Measurements from ENCODE around the gene CRLF2. TPM values are rescaled to one million over a fixed set of nuclear protein-coding genes. Genes with fewer than 3 reads are reported as not detected.
"Not testable (repeated sequence)": the region's sequence is repeated elsewhere in the genome, so short reads cannot be mapped to it uniquely, and the experiment has no call there.

The CRLF2 gene
- total and polyA plus RNA-seq, 10 donors: 0.26 to 1.8 (median 0.47) TPM; not detected in 4

DNA sequence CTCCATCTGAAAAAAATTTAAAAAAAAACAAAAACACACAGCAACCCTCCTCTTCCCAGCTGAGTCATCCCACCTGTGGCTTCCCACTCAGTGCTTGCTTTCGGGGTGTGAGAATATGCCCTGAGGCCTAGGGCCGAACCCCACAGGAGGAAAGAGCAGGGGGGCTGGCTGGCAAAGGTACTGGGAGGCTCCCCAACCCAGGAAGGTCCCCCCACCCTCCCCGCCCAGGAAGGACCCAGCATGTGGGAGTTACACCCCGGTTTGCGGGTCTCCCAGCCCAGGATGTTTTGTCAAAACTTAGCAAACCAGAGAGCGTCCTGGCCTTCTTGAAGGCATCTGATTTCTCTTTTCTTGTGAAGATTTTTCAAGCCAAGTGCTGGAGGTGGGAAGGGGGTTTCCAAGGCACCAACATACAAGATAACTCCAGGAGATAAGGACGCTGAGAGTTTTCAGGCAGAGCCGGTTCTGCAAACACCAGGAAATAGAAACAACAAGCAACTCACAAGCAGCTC is 30.5 kb upstream of the CRLF2 start:
- Histone ChIP-seq H3K4me1 (peaks cover 0 to 38% (median 3%) of the 10 kb centered on the region in 6 donors), H3K4me3 (no peak overlapping the region), H3K36me3 (no peaks in the 10 kb centered on the region), H3K27ac (no peak overlapping the region), H3K9me3 (no peaks in the 10 kb centered on the region), H3K27me3 (replicated peaks in 1 of 7) (peaks cover 0 to 3% (median 0%) of the 10 kb centered on the region in 7 donors)
- intact Hi-C loops (cut with DNase I; ENCODE audit: low total_unique reads): no loop called here
- peak; percentile 48 for DNase-seq
- 12 to 24% (median 13%) methylated on average over 7 to 8 of the region's 8 CpGs for WGBS, 5 donors
- no peak for TF ChIP-seq POLR2AphosphoS5 (IDR thresholded peaks at IDR 0.05)
- no peak for TF ChIP-seq POLR2A (IDR thresholded peaks at IDR 0.05)
- TF ChIP-seq, protein P1, sequence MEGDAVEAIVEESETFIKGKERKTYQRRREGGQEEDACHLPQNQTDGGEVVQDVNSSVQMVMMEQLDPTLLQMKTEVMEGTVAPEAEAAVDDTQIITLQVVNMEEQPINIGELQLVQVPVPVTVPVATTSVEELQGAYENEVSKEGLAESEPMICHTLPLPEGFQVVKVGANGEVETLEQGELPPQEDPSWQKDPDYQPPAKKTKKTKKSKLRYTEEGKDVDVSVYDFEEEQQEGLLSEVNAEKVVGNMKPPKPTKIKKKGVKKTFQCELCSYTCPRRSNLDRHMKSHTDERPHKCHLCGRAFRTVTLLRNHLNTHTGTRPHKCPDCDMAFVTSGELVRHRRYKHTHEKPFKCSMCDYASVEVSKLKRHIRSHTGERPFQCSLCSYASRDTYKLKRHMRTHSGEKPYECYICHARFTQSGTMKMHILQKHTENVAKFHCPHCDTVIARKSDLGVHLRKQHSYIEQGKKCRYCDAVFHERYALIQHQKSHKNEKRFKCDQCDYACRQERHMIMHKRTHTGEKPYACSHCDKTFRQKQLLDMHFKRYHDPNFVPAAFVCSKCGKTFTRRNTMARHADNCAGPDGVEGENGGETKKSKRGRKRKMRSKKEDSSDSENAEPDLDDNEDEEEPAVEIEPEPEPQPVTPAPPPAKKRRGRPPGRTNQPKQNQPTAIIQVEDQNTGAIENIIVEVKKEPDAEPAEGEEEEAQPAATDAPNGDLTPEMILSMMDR (IDR thresholded peaks at IDR 0.05 in 8 of 11, conservative IDR thresholded peaks at IDR 0.05 in 3 of 11): no peak

DNA sequence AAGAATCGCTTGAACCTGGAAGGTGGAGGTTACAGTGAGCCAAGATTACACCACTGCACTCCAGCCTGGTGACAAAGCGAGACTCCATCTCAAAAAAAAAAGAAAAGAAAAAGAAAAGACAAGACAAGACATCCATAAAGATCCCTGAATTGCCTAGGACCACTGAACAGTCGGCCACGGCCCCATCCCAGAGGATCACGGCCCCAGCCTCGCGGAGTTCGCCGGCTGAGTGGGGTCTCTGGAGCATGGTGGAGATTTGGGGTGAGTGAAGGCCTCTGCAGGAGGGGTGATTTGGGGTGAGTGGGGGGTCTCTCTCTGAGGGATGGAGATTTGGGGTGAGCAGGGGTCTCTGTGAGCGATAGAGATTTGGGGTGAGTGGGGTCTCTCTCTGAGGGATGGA is 28.1 kb upstream of the CRLF2 start:
- WGBS, 5 donors: 82 to 95% (median 86%) methylated on average over 9 of the region's 10 CpGs
- intact Hi-C loops (cut with DNase I; ENCODE audit: low total_unique reads): not testable (repeated sequence)
- peak; percentile 51 for DNase-seq

GRCh38 chrX:1239681-1240142 is 27.3 kb upstream of the CRLF2 start:
- intact Hi-C loops (cut with DNase I; ENCODE audit: low total_unique reads): no loop called here
- Histone ChIP-seq H3K9me3 (peaks cover 0 to 3% (median 0%) of the 10 kb centered on the region in 8 donors), H3K36me3 (no peaks in the 10 kb centered on the region), H3K27ac (peak overlapping the region in 3 of 8 donors; percentile 40 to 60 (median 45)), H3K4me1 (peaks cover 0 to 25% (median 3%) of the 10 kb centered on the region in 6 donors), H3K27me3 (replicated peaks in 1 of 7) (peaks cover 0 to 3% (median 0%) of the 10 kb centered on the region in 7 donors), H3K4me3 (peak overlapping the region in 1 of 8 donors; percentile 42)
- peak; percentile 93 for DNase-seq
- TF ChIP-seq POLR2A (IDR thresholded peaks at IDR 0.05) (no peak), POLR2AphosphoS5 (IDR thresholded peaks at IDR 0.05) (peak; percentile 58 to 70 (median 61))
- WGBS, 5 donors: 34 to 63% (median 39%) methylated on average over 23 of the region's 23 CpGs

More for the DNA sequence above, 28.1 kb upstream of the CRLF2 start:
- H3K27me3 ChIP-seq (replicated peaks in 1 of 7); H3K4me3 ChIP-seq; H3K9me3 ChIP-seq; H3K27ac ChIP-seq; H3K36me3 ChIP-seq: not testable (repeated sequence)
- H3K4me1 ChIP-seq: peaks cover 0 to 27% (median 3%) of the 10 kb centered on the region in 6 donors

DNA sequence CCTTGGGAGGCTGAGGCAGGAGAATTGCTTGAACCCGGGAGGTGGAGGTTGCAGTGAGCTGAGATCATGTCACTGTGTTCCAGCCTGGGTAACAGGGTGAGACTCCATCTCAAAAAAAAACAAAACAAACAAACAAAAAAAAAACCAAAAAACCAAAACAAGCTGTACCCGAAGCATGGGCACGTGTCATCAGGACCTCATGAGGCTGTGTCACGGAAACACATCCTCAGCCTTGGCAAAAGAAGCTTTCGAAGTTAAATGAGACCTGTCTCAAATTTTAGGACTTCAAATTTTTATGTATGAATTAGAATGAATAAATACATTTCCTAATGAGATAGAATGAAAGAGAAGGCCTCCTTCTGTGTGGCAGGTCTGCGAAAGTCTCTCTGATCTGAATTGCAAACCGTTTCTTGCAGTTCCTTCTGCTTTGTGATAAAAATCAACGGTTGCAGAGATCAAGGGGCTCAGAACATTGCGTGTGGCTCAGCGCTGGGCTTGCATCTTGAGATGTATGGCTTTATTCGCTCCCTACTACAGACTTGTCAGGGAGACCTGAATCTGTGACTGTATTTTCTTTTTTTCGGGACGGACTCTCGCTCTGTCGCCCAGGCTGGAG is 19.5 kb upstream of the CRLF2 start:
- no peaks in the 10 kb centered on the region for H3K36me3 ChIP-seq
- peaks cover 0 to 17% (median 2%) of the 10 kb centered on the region in 8 donors for H3K9me3 ChIP-seq
- no peaks in the 10 kb centered on the region for H3K27me3 ChIP-seq (replicated peaks in 1 of 7)
- no peak overlapping the region for H3K4me3 ChIP-seq
- TF ChIP-seq POLR2A (IDR thresholded peaks at IDR 0.05) (no peak), POLR2AphosphoS5 (IDR thresholded peaks at IDR 0.05) (no peak)
- TF ChIP-seq, protein P1 (IDR thresholded peaks at IDR 0.05 in 8 of 11, conservative IDR thresholded peaks at IDR 0.05 in 3 of 11): no peak
- H3K27ac ChIP-seq: no peak overlapping the region
- intact Hi-C loops (cut with DNase I; ENCODE audit: low total_unique reads): no loop called here
- DNase-seq: no peak
- H3K4me1 ChIP-seq: no peaks in the 10 kb centered on the region
- 49 to 72% (median 62%) methylated on average over 15 of the region's 15 CpGs for WGBS, 5 donors

DNA sequence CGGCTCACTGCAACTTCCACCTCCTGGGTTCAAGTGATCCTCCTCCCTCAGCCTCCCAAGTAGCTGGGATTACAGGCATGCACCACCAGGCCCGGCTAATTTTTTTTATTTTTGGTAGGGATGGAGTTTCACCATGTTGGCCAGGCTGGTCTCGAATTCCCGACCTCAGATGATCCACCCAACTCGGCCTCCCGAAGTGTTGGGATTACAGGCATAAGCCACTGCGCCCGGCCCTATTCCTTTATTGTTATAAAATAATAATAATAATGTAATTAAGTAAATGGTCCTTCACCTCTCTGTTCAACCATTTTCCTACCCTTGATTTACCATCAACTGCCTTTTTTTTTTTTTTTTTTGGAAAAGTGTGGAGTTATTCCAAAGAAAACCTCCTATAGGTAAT is 15.7 kb upstream of the CRLF2 start:
- 85 to 94% (median 91%) methylated on average over 8 of the region's 8 CpGs for WGBS, 5 donors
- H3K4me1 ChIP-seq; DNase-seq; H3K27me3 ChIP-seq (replicated peaks in 1 of 7); H3K36me3 ChIP-seq; intact Hi-C loops (cut with DNase I; ENCODE audit: low total_unique reads); H3K27ac ChIP-seq; H3K4me3 ChIP-seq: not testable (repeated sequence)
- H3K9me3 ChIP-seq: peaks cover 0 to 12% (median 9%) of the 10 kb centered on the region in 8 donors
